Common myeloid progenitor, CD34-positive (primary cell): ENCODE data around the gene CACNA1E.

ENCODE experiments used
- CTCF ChIA-PET: fragments of 350-600 bp; sonication (Branson Sonifier 250); formaldehyde crosslinking; loops from one replicate; lab custom pipeline; 2021; ENCODE audit warnings: antibody characterized with exemption; lab: Charles Lee
- POLR2A ChIA-PET: fragments of 350-600 bp; sonication (Branson Sonifier 250); formaldehyde crosslinking; loops from one replicate; lab custom pipeline; 2021; ENCODE audit warnings: antibody characterized with exemption; lab: Charles Lee
- DNase-seq, 3 donors: peaks; one replicate each; pipeline versions ENCODE4 v3.0.0 to v3.0.0-alpha.2; 2013
- H3K27ac ChIP-seq, 2 experiments: 1 replicate in 1 of 2; 2 replicates in 1 of 2; pipeline ENCODE4 v1.7.0; 2013; ENCODE audit warnings: inconsistent platforms in 2 of 2, low read length in 2 of 2, mild to moderate bottlenecking in 2 of 2, low read depth in 1 of 2, moderate library complexity in 1 of 2; ENCODE audit not compliant: severe bottlenecking in 2 of 2, insufficient read depth in 1 of 2, poor library complexity in 1 of 2
- H3K27me3 ChIP-seq, 5 experiments: replicated peaks in 2 of 5; 1 replicate in 3 of 5; 2 replicates in 2 of 5; pipeline versions ENCODE4 v1.6.1 to v1.7.0; 2013; ENCODE audit warnings: low read length in 4 of 5, mild to moderate bottlenecking in 2 of 5, moderate library complexity in 2 of 5, inconsistent platforms in 1 of 5; ENCODE audit not compliant: insufficient read depth in 5 of 5, control insufficient read depth in 4 of 5
- H3K36me3 ChIP-seq, 4 experiments: 1 replicate in 2 of 4; 2 replicates in 2 of 4; pipeline versions ENCODE4 v1.6.1 to v1.7.0; 2013; ENCODE audit warnings: low read length in 3 of 4, control low read depth in 1 of 4, mild to moderate bottlenecking in 1 of 4; ENCODE audit not compliant: control insufficient read depth in 4 of 4, insufficient read depth in 4 of 4
- H3K4me1 ChIP-seq, 4 experiments: 1 replicate in 3 of 4; 2 replicates in 1 of 4; pipeline versions ENCODE4 v1.6.1 to v1.7.1; 2013; ENCODE audit warnings: low read length in 3 of 4, mild to moderate bottlenecking in 3 of 4, control low read depth in 1 of 4, inconsistent platforms in 1 of 4, moderate library complexity in 1 of 4; ENCODE audit not compliant: control insufficient read depth in 4 of 4, insufficient read depth in 4 of 4; ENCODE audit errors: control extremely low read depth in 1 of 4
- H3K4me3 ChIP-seq, 7 experiments: 1 replicate in 4 of 7; 2 replicates in 3 of 7; pipeline versions ENCODE4 v1.5.1 to v1.7.0; 2013; ENCODE audit warnings: mild to moderate bottlenecking in 7 of 7, low read length in 6 of 7, moderate library complexity in 6 of 7, inconsistent platforms in 2 of 7, low read depth in 2 of 7, control low read depth in 1 of 7; ENCODE audit not compliant: insufficient read depth in 4 of 7, control insufficient read depth in 1 of 7; ENCODE audit errors: extremely low read depth in 1 of 7
- H3K9me3 ChIP-seq, 5 experiments: 1 replicate in 4 of 5; 2 replicates in 1 of 5; pipeline versions ENCODE4 v1.6.1 to v1.7.1; 2013; ENCODE audit warnings: low read length in 4 of 5, mild to moderate bottlenecking in 2 of 5, inconsistent platforms in 1 of 5, low read depth in 1 of 5, moderate library complexity in 1 of 5; ENCODE audit not compliant: control insufficient read depth in 4 of 5, insufficient read depth in 2 of 5; ENCODE audit errors: control extremely low read depth in 1 of 5
- WGBS: methylation state at CpG from one replicate; pipeline ENCODE4 v1.1.5; 2013; ENCODE audit not compliant: insufficient coverage; 5-methylcytosine and 5-hydroxymethylcytosine counted together

The CACNA1E gene

GRCh38 chr1:181714428-181714827 lies 231.1 kb downstream of the CACNA1E start:
- Histone ChIP-seq H3K4me3 (no peak overlapping the region), H3K27me3 (peaks cover 0 to 1% (median 0%) of the 10 kb centered on the region in 5 experiments), H3K9me3 (no peaks in the 10 kb centered on the region), H3K27ac (no peak overlapping the region), H3K36me3 (no peaks in the 10 kb centered on the region), H3K4me1 (no peaks in the 10 kb centered on the region)
- WGBS = no CpG with 5 or more reads among the region's 2 CpGs
- no peak for DNase-seq
- ChIA-PET POLR2A (no interaction called here), CTCF (no interaction called here)

GRCh38 chr1:181718034-181718433 lies 234.7 kb downstream of the CACNA1E start:
- H3K27ac ChIP-seq = no peak overlapping the region
- no peaks in the 10 kb centered on the region for H3K9me3 ChIP-seq
- DNase-seq = peak in 1 of 3 donors; percentile 2
- peaks cover 0 to 1% (median 0%) of the 10 kb centered on the region in 5 experiments for H3K27me3 ChIP-seq
- H3K4me3 ChIP-seq = no peak overlapping the region
- no CpG with 5 or more reads among the region's 6 CpGs for WGBS
- ChIA-PET POLR2A (no interaction called here), CTCF (interaction anchor here (0.7 kb wide), 1 partner anchor 298 kb away, joined by 3 read pairs; no protein-coding TSS in a partner anchor)
- no peaks in the 10 kb centered on the region for H3K4me1 ChIP-seq
- no peaks in the 10 kb centered on the region for H3K36me3 ChIP-seq

GRCh38 chr1:181726320-181727012 lies 243.1 kb downstream of the CACNA1E start:
- Histone ChIP-seq H3K27me3 (no peaks in the 10 kb centered on the region), H3K9me3 (no peaks in the 10 kb centered on the region), H3K27ac (no peak overlapping the region), H3K4me1 (no peaks in the 10 kb centered on the region), H3K4me3 (no peak overlapping the region), H3K36me3 (no peaks in the 10 kb centered on the region)
- WGBS = 76% methylated on average over 4 of the region's 4 CpGs
- DNase-seq = no peak
- ChIA-PET CTCF (interaction anchor here (1.2 kb wide), 1 partner anchor 14 kb away, joined by 3 read pairs; no protein-coding TSS in a partner anchor), POLR2A (interaction anchor here (0.6 kb wide), 1 partner anchor 32 kb away, joined by 3 read pairs; no protein-coding TSS in a partner anchor)

- H3K9me3 ChIP-seq = no peaks in the 10 kb centered on the region
- no peak overlapping the region for H3K4me3 ChIP-seq
- no peak overlapping the region for H3K27ac ChIP-seq
- POLR2A ChIA-PET = no interaction called here
- no peak for DNase-seq
- WGBS = 93% methylated on average over 6 of the region's 7 CpGs
- no peaks in the 10 kb centered on the region for H3K36me3 ChIP-seq
- H3K27me3 ChIP-seq = no peaks in the 10 kb centered on the region
- CTCF ChIA-PET = no interaction called here
- H3K4me1 ChIP-seq = no peaks in the 10 kb centered on the region
Measured at GRCh38 chr1:181730606-181731005, 247.3 kb downstream of the CACNA1E start.

GRCh38 chr1:181732218-181732990 lies 249.1 kb downstream of the CACNA1E start:
- H3K27me3 ChIP-seq = no peaks in the 10 kb centered on the region
- H3K9me3 ChIP-seq = no peaks in the 10 kb centered on the region
- no peak overlapping the region for H3K27ac ChIP-seq
- no peaks in the 10 kb centered on the region for H3K36me3 ChIP-seq
- no peak overlapping the region for H3K4me3 ChIP-seq
- CTCF ChIA-PET = no interaction called here
- POLR2A ChIA-PET = no interaction called here
- H3K4me1 ChIP-seq = no peaks in the 10 kb centered on the region
- no peak for DNase-seq
- WGBS = 97% methylated on average over 30 of the region's 31 CpGs

GRCh38 chr1:181733486-181733885 lies 250.2 kb downstream of the CACNA1E start:
- H3K4me3 ChIP-seq = no peak overlapping the region
- POLR2A ChIA-PET = no interaction called here
- WGBS = 94% methylated on average over 10 of the region's 14 CpGs
- no peaks in the 10 kb centered on the region for H3K9me3 ChIP-seq
- CTCF ChIA-PET = no interaction called here
- DNase-seq = no peak
- H3K36me3 ChIP-seq = no peaks in the 10 kb centered on the region
- H3K27ac ChIP-seq = no peak overlapping the region
- no peaks in the 10 kb centered on the region for H3K4me1 ChIP-seq
- no peaks in the 10 kb centered on the region for H3K27me3 ChIP-seq

- ChIA-PET CTCF (no interaction called here), POLR2A (no interaction called here)
- no peak for DNase-seq
- Histone ChIP-seq H3K4me1 (no peaks in the 10 kb centered on the region), H3K27ac (no peak overlapping the region), H3K4me3 (no peak overlapping the region), H3K36me3 (no peaks in the 10 kb centered on the region), H3K27me3 (no peaks in the 10 kb centered on the region), H3K9me3 (no peaks in the 10 kb centered on the region)
- WGBS = 75% methylated on average over 4 of the region's 5 CpGs
Measured at GRCh38 chr1:181737056-181737455, 253.7 kb downstream of the CACNA1E start.
